ENCODE measurements around the gene PGM1. TPM values are rescaled to one million over a fixed set of nuclear protein-coding genes. Genes with fewer than 3 reads are reported as not detected.

Gene PGM1
- total RNA-seq, 1 donor, result 128 TPM

GRCh38 chr1:63704443-63704842 lies 111.2 kb downstream of the PGM1 start:
- H3K4me1 ChIP-seq (ENCODE audit: insufficient read depth, low read length), result no peaks in the 10 kb centered on the region
- H3K79me2 ChIP-seq (ENCODE audit: insufficient read depth, low read length), result no peaks in the 10 kb centered on the region
- H2AFZ ChIP-seq (ENCODE audit: low read length), result no peak overlapping the region
- no peak for DNase-seq (ENCODE audit: insufficient read length, low spot score, missing footprints)
- H3K27ac ChIP-seq (ENCODE audit: low read depth, low read length), result no peak overlapping the region
- H3K27me3 ChIP-seq (ENCODE audit: insufficient read depth, low read length), result no peaks in the 10 kb centered on the region
- H3K36me3 ChIP-seq (ENCODE audit: insufficient read depth, low read length), result no peaks in the 10 kb centered on the region
- H3K4me3 ChIP-seq (ENCODE audit: insufficient read depth, low read length), result no peak overlapping the region
- no peaks in the 10 kb centered on the region for H4K20me1 ChIP-seq (ENCODE audit: insufficient read depth, low read length)
- no peak overlapping the region for H3K4me2 ChIP-seq (ENCODE audit: insufficient read depth, low read length)
- no peaks in the 10 kb centered on the region for H3K9me3 ChIP-seq (ENCODE audit: low read depth, low read length)
- no peak for TF ChIP-seq CTCF (IDR thresholded peaks at IDR 0.05; ENCODE audit: extremely low read depth, low read depth, low read length)

- no peak overlapping the region for H3K4me3 ChIP-seq (ENCODE audit: insufficient read depth, low read length)
- no peaks in the 10 kb centered on the region for H3K4me1 ChIP-seq (ENCODE audit: insufficient read depth, low read length)
- no peaks in the 10 kb centered on the region for H4K20me1 ChIP-seq (ENCODE audit: insufficient read depth, low read length)
- no peaks in the 10 kb centered on the region for H3K27me3 ChIP-seq (ENCODE audit: insufficient read depth, low read length)
- no peak overlapping the region for H3K27ac ChIP-seq (ENCODE audit: low read depth, low read length)
- H2AFZ ChIP-seq (ENCODE audit: low read length), result no peak overlapping the region
- H3K36me3 ChIP-seq (ENCODE audit: insufficient read depth, low read length), result no peaks in the 10 kb centered on the region
- no peaks in the 10 kb centered on the region for H3K9me3 ChIP-seq (ENCODE audit: low read depth, low read length)
- H3K4me2 ChIP-seq (ENCODE audit: insufficient read depth, low read length), result no peak overlapping the region
- DNase-seq (ENCODE audit: insufficient read length, low spot score, missing footprints), result no peak
- TF ChIP-seq CTCF (IDR thresholded peaks at IDR 0.05; ENCODE audit: extremely low read depth, low read depth, low read length), result no peak
- H3K79me2 ChIP-seq (ENCODE audit: insufficient read depth, low read length), result no peaks in the 10 kb centered on the region
These were observed 111.9 kb downstream of the PGM1 start for GRCh38 chr1:63705078-63705477.

GRCh38 chr1:63709267-63709828 lies 116.1 kb downstream of the PGM1 start:
- Histone ChIP-seq H2AFZ (ENCODE audit: low read length) (no peak overlapping the region), H3K27ac (ENCODE audit: low read depth, low read length) (no peak overlapping the region), H3K4me1 (ENCODE audit: insufficient read depth, low read length) (peaks cover 9% of the 10 kb centered on the region), H3K27me3 (ENCODE audit: insufficient read depth, low read length) (no peaks in the 10 kb centered on the region), H3K4me2 (ENCODE audit: insufficient read depth, low read length) (no peak overlapping the region), H3K9me3 (ENCODE audit: low read depth, low read length) (no peaks in the 10 kb centered on the region), H4K20me1 (ENCODE audit: insufficient read depth, low read length) (no peaks in the 10 kb centered on the region), H3K4me3 (ENCODE audit: insufficient read depth, low read length) (no peak overlapping the region), H3K79me2 (ENCODE audit: insufficient read depth, low read length) (no peaks in the 10 kb centered on the region), H3K36me3 (ENCODE audit: insufficient read depth, low read length) (no peaks in the 10 kb centered on the region)
- DNase-seq (ENCODE audit: insufficient read length, low spot score, missing footprints), result no peak
- no peak for TF ChIP-seq CTCF (IDR thresholded peaks at IDR 0.05; ENCODE audit: extremely low read depth, low read depth, low read length)

Small RNA genes within 50 kb of the gene (small RNA-seq; reads per million reads assigned to genes)
- gene RF02105 (not detected), gene RF02106 (not detected), gene RF02107 (not detected), gene RF02108 (not detected), gene RF02109 (not detected), gene RF02110 (not detected)

Other genes with a start within 250 kb of the PGM1 start
- 8.3 and 8.8 TPM in 2 replicates for gene ALG6, start 225.8 kb upstream of the PGM1 start, total RNA-seq
- 10.5 and 13.3 TPM in 2 replicates for gene ITGB3BP, start 70.2 kb upstream of the PGM1 start, total RNA-seq
- gene EFCAB7, start 69.9 kb upstream of the PGM1 start, total RNA-seq, result 11.9 and 13.6 TPM in 2 replicates
- gene ROR1, start 180.6 kb downstream of the PGM1 start, total RNA-seq, result 46.9 and 52.5 TPM in 2 replicates

Measured in osteoblast (primary cell).